ENCODE measurements around the gene CCDC57. TPM values are rescaled to one million over a fixed set of nuclear protein-coding genes. Genes with fewer than 3 reads are reported as not detected.

Gene CCDC57
- total RNA-seq, 2 experiments from 2014 or later, result 129 to 135 TPM

GRCh38 chr17:82096709-82097183 lies 115.9 kb downstream of the CCDC57 start:
- Histone ChIP-seq H3K4me3 (ENCODE audit: low read length) (peak overlapping the region; percentile 51), H3K9me3 (ENCODE audit: control insufficient read depth in 1 of 2, insufficient read depth in 1 of 2, low read length in 2 of 2) (no peaks in the 10 kb centered on the region), H3K27ac (ENCODE audit: low read depth in 1 of 2, low read length in 2 of 2) (peak overlapping the region in 1 of 2 donors; percentile 10), H3K4me1 (ENCODE audit: insufficient read depth, low read length) (peaks cover 28% of the 10 kb centered on the region), H3K27me3 (ENCODE audit: control insufficient read depth in 1 of 2, insufficient read depth in 2 of 2, low read length in 2 of 2) (no peaks in the 10 kb centered on the region), H3K36me3 (ENCODE audit: insufficient read depth, low read length) (peaks cover 42% of the 10 kb centered on the region)
- Mint-ChIP-seq H3K9me3 (no peaks in the 10 kb centered on the region), H3K4me1 (ENCODE audit: low read depth) (peaks cover 3% of the 10 kb centered on the region), H3K27ac (no peak overlapping the region), H3K27me3 (no peaks in the 10 kb centered on the region), H3K36me3 (ENCODE audit: low read depth) (peaks cover 18% of the 10 kb centered on the region), H3K4me3 (peak overlapping the region; percentile 83)
- no peak for TF ChIP-seq CTCF (IDR thresholded peaks at IDR 0.05)
- no peak for DNase-seq
- no peak for ATAC-seq (ENCODE audit: poor library complexity)
- POLR2A ChIA-PET, result interaction anchor here (0.9 to 1.0 kb wide), 2 partner anchors 9 to 30 kb away, joined by 3 read pairs; no protein-coding TSS in a partner anchor
- CTCF ChIA-PET, result no interaction called here
- intact Hi-C loops (cut with DNase I, micrococcal nuclease), result loop anchor here in 1 of 2 experiments (5.0 to 10.0 kb wide), 2 partner anchors 44 to 1992 kb away; partner anchors contain the start of genes GAA, GPS1 and RFNG

- ChIA-PET CTCF (no interaction called here), POLR2A (interaction anchor here (0.6 to 0.9 kb wide), 2 partner anchors 10 to 92 kb away, joined by 3 read pairs; no protein-coding TSS in a partner anchor)
- Mint-ChIP-seq H3K27ac (peak overlapping the region; percentile 53), H3K4me3 (peak overlapping the region; percentile 83), H3K36me3 (ENCODE audit: low read depth) (peaks cover 21% of the 10 kb centered on the region), H3K27me3 (no peaks in the 10 kb centered on the region), H3K4me1 (ENCODE audit: low read depth) (peaks cover 3% of the 10 kb centered on the region), H3K9me3 (no peaks in the 10 kb centered on the region)
- ATAC-seq (ENCODE audit: poor library complexity), result no peak
- intact Hi-C loops (cut with DNase I, micrococcal nuclease), result loop anchor here in 1 of 2 experiments (5.0 to 10.0 kb wide), 2 partner anchors 44 to 1991 kb away; partner anchors contain the start of genes GAA, GPS1 and RFNG
- peaks cover 49% of the 10 kb centered on the region for H3K36me3 ChIP-seq (ENCODE audit: insufficient read depth, low read length)
- peaks cover 28% of the 10 kb centered on the region for H3K4me1 ChIP-seq (ENCODE audit: insufficient read depth, low read length)
- TF ChIP-seq CTCF (IDR thresholded peaks at IDR 0.05), result no peak
- H3K4me3 ChIP-seq (ENCODE audit: low read length), result no peak overlapping the region
- H3K27me3 ChIP-seq (ENCODE audit: control insufficient read depth in 1 of 2, insufficient read depth in 2 of 2, low read length in 2 of 2), result no peaks in the 10 kb centered on the region
- no peaks in the 10 kb centered on the region for H3K9me3 ChIP-seq (ENCODE audit: control insufficient read depth in 1 of 2, insufficient read depth in 1 of 2, low read length in 2 of 2)
- H3K27ac ChIP-seq (ENCODE audit: low read depth in 1 of 2, low read length in 2 of 2), result no peak overlapping the region
- DNase-seq, result peak in 1 of 14 experiments; percentile 38
These were observed 116.6 kb downstream of the CCDC57 start for GRCh38 chr17:82095777-82096708.

- Mint-ChIP-seq H3K27ac (peak overlapping the region; percentile 53), H3K36me3 (ENCODE audit: low read depth) (peaks cover 19% of the 10 kb centered on the region), H3K4me3 (peak overlapping the region; percentile 78), H3K4me1 (ENCODE audit: low read depth) (peaks cover 3% of the 10 kb centered on the region), H3K9me3 (no peaks in the 10 kb centered on the region), H3K27me3 (no peaks in the 10 kb centered on the region)
- no peaks in the 10 kb centered on the region for H3K9me3 ChIP-seq (ENCODE audit: control insufficient read depth in 1 of 2, insufficient read depth in 1 of 2, low read length in 2 of 2)
- CTCF ChIA-PET, result no interaction called here
- H3K4me1 ChIP-seq (ENCODE audit: insufficient read depth, low read length), result peaks cover 28% of the 10 kb centered on the region
- H3K27ac ChIP-seq (ENCODE audit: low read depth in 1 of 2, low read length in 2 of 2), result no peak overlapping the region
- H3K36me3 ChIP-seq (ENCODE audit: insufficient read depth, low read length), result peaks cover 53% of the 10 kb centered on the region
- POLR2A ChIA-PET, result no interaction called here
- no peak overlapping the region for H3K4me3 ChIP-seq (ENCODE audit: low read length)
- intact Hi-C loops (cut with DNase I, micrococcal nuclease), result loop anchor here in 1 of 2 experiments (5.0 to 10.0 kb wide), 2 partner anchors 43 to 1990 kb away; partner anchors contain the start of genes GAA, GPS1 and RFNG
- H3K27me3 ChIP-seq (ENCODE audit: control insufficient read depth in 1 of 2, insufficient read depth in 2 of 2, low read length in 2 of 2), result no peaks in the 10 kb centered on the region
- no peak for ATAC-seq (ENCODE audit: poor library complexity)
- peak in 1 of 14 experiments; percentile 33 for DNase-seq
- no peak for TF ChIP-seq CTCF (IDR thresholded peaks at IDR 0.05)
These were observed 117.5 kb downstream of the CCDC57 start for GRCh38 chr17:82094931-82095776.

All from CD4-positive, alpha-beta T cell (primary cell).